NCI-H128 (cell line): ENCODE results near the gene ADAMTS8.

Experiments
- DNase-seq: peaks from one replicate; lab custom pipeline; 2025; ENCODE audit not compliant: unreplicated experiment; lab: John Stamatoyannopoulos, UW

ADAMTS8 gene, protein sequence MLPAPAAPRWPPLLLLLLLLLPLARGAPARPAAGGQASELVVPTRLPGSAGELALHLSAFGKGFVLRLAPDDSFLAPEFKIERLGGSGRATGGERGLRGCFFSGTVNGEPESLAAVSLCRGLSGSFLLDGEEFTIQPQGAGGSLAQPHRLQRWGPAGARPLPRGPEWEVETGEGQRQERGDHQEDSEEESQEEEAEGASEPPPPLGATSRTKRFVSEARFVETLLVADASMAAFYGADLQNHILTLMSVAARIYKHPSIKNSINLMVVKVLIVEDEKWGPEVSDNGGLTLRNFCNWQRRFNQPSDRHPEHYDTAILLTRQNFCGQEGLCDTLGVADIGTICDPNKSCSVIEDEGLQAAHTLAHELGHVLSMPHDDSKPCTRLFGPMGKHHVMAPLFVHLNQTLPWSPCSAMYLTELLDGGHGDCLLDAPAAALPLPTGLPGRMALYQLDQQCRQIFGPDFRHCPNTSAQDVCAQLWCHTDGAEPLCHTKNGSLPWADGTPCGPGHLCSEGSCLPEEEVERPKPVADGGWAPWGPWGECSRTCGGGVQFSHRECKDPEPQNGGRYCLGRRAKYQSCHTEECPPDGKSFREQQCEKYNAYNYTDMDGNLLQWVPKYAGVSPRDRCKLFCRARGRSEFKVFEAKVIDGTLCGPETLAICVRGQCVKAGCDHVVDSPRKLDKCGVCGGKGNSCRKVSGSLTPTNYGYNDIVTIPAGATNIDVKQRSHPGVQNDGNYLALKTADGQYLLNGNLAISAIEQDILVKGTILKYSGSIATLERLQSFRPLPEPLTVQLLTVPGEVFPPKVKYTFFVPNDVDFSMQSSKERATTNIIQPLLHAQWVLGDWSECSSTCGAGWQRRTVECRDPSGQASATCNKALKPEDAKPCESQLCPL

GRCh38 chr11:130428316-130429119 is at the start of gene ADAMTS8:
TSS of gene ADAMTS8 (minus strand) at chr11:130428609. CDS start at chr11:130428286, 323 bp downstream.
- DNase-seq = no peak

- no peak for DNase-seq
Observed at GRCh38 chr11:130477586-130478203, 49.3 kb upstream of the ADAMTS8 start.

DNA sequence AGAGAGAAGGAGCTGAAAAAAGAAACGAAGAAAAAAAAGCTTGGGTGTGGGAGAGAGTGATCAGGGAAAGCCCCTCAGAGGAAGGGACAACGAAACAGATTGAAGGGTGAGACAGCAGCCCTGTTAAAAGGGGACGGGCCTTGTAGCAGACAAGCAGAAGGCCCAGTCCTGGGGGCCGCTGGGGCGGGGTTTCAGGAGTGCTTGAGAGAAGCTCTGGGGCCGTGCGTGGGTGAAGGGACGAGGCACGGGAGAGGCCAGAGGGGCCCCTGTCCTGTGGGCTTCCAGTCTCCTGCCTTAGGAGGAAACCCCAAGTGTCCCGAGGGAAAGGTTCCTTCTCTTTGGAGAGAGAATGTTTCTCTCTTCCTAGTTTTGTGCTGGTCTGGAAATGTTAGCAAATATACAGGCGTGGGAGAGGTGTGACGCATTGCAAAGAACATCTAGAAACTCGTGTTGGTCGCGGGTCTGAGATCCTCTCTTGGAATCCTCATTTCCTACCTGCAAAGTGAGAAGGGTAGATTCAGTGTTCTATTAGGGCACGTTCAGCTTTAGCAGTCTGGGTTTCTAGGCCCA is 48.6 kb upstream of the ADAMTS8 start:
- DNase-seq = no peak

GRCh38 chr11:130476200-130476921 is 48.0 kb upstream of the ADAMTS8 start:
- DNase-seq = no peak

DNA sequence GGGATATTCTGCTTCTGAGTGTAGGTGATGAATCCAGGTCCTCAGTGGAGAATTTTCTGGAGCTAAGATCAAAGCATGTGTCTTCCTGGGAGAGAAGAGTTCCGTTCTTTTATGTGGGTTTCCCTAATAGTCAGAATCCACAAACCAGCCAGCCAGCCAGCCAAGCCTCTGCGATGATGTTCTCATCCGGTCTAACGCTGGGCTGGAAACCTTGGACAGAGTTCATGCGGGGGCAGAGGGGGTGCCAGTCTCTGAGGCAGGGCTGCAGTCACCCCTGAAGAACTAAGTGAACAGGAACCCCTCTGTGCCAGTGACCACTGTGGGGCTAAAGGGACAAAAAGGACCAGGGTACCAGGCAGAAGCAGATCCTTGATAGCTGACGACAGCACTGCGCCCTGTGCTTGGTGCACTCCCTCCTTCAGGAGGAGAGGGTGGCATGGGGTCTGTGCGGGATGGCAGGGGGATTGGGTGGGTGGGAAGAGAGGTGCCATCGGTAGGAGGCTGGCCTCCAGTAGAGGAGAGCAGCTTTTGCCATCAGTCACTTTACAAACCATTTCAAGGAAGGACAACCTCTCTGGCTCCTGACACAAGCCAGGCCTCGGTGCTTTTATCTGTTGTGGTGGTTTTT is 47.1 kb upstream of the ADAMTS8 start:
- no peak for DNase-seq

DNA sequence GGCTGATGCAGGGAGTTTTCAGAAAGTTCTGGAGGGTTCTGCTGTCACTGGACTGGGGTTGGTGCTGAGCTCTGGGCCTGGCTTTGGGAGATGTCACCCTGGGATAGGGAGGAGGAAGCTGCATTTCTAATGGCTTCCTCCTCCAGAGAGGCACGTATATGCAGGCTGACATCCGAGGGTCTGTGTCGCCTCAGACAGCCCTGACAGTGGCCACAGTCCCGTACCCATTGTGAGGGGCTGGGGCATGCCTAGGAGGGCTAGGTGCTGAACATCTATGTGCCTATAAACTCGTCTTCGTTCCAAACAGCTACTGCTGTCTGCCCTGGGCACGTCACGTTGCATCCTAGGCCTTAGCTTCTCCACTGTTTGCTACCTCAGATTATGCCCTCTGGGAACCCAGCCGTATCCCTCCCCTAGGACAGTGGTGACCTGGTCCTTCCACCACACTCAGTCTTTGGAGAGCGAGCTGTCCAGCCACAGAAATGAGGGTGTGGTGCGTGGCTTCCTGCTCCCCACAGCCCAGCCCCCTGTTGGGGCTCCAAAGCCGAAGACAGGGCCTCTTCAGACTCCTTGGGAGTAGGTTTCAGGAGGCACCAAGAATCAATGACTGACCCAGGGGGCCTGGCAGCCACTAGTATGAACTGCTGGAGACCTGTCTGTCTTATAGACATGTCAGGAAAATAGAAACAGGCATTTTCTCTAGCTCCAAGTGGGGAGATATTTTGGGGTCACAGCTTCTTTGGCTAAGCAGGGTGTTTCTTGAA is 46.4 kb upstream of the ADAMTS8 start:
- no peak for DNase-seq

DNA sequence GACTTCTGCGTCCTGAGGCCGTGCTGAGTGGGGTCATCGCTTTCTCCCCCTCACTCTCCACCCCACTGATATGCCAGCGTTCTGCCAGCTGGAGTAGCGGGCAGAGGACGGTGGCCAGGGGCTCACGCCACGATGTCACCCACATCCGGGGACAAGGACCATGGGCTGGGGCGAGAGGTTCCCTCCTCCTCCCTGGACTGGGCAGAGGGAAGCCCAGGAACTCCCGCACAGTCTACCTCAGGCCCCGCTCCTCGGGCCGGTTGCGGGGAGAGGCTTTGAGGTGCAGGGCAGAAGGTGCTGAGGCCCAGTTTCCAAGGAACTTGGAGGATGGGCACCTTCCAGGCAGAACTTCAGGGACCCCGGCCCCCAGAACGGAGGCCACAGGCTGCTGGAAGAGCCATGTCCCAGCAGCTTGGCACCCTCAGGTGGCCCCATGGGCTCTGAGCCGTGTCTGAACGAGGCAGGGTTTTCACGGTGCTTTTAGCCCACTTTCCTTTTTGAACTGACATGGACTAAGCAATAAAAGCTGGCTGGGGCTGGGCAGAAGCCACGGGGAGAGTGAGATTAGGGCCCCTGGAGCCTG is 45.5 kb upstream of the ADAMTS8 start:
- DNase-seq = no peak

DNA sequence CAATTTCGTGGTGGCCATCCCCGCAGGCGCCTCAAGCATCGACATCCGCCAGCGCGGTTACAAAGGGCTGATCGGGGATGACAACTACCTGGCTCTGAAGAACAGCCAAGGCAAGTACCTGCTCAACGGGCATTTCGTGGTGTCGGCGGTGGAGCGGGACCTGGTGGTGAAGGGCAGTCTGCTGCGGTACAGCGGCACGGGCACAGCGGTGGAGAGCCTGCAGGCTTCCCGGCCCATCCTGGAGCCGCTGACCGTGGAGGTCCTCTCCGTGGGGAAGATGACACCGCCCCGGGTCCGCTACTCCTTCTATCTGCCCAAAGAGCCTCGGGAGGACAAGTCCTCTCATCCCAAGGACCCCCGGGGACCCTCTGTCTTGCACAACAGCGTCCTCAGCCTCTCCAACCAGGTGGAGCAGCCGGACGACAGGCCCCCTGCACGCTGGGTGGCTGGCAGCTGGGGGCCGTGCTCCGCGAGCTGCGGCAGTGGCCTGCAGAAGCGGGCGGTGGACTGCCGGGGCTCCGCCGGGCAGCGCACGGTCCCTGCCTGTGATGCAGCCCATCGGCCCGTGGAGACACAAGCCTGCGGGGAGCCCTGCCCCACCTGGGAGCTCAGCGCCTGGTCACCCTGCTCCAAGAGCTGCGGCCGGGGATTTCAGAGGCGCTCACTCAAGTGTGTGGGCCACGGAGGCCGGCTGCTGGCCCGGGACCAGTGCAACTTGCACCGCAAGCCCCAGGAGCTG is 44.8 kb upstream of the ADAMTS8 start:
- DNase-seq = no peak

- DNase-seq = no peak
Observed at GRCh38 chr11:130472434-130472961, 44.1 kb upstream of the ADAMTS8 start.

- DNase-seq = no peak
Observed at GRCh38 chr11:130471731-130472433, 43.5 kb upstream of the ADAMTS8 start.

- no peak for DNase-seq
Observed at GRCh38 chr11:130470832-130471706, 42.7 kb upstream of the ADAMTS8 start.

DNA sequence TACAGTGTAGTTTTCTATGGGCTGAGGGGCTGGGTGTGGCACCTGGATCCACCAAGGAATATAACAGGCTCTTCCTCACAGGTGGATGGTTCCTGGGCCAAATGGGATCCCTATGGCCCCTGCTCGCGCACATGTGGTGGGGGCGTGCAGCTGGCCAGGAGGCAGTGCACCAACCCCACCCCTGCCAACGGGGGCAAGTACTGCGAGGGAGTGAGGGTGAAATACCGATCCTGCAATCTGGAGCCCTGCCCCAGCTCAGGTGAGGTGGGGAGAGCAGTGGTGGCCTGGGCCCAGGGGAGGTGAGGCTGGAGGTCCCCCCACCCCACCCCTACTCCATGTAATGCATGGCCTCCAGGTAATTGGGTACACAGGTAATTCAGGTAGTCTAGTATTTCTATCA is 40.8 kb upstream of the ADAMTS8 start:
- DNase-seq = no peak

- DNase-seq = no peak
Observed at GRCh38 chr11:130467116-130467900, 38.9 kb upstream of the ADAMTS8 start.

DNA sequence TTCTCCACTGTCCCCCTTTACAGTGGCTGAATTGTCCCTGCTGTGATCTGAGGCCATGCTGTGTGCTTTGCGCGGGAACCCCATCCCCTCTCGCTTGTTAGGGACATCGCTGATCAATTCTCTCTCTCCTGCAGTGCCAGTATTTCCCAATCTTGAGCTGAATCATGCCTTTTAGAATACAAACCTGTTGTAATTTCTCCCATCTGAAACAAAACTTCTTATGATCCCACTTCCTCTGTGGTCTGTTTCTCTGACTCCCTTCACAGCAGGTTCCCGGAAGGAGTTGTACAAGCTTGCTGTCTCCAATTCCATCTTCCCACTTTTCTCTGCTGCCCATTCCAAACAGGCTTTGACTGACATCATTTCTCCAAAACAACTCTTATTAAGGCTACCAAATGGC is 36.9 kb upstream of the ADAMTS8 start:
- no peak for DNase-seq

DNA sequence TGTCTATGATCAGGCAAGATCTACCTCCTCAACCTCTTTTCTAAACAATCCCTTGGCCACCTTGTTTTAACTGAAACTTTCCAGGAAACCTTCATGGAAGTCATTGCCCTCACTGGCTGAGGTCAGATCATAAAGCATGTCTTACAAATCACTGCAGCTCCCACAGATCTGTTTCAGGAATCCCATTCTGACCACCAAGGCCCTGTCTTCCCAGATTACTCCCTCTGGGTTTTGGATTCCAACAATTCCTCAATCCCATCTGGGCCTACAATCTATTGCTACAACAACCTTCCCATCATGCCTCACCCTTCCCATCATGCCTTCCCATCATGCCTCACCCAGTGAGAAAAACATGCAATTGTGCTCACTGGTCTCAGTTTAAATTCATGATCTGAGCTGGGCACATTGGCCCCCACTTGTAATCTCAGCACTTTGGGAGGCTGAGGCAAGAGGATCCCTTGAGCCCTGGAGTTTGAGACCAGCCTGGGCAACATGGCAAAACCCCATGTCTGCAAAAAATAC is 35.9 kb upstream of the ADAMTS8 start:
- no peak for DNase-seq
